ENCODE results near the gene MYO5B.

DNA sequence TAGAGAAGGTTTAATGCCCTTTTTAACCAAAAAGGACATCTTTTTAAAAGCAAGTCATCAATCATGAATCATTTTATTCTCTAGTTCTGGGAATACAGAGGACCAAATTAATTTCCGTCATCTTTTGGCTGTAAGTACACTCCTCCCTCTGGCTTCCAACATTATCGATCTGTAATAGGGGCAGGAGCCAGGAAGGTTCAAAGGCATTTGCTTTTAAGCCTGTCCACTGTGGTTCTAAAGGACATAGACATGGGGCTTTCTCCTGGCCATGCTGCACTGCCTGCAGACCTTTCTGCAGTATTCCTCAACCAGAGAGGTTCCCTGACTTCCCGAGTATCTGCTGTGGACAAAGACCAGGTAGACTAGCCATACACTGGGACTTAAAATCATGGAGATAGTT lies 170.5 kb downstream of the MYO5B start:
- TF ChIP-seq, protein P1, sequence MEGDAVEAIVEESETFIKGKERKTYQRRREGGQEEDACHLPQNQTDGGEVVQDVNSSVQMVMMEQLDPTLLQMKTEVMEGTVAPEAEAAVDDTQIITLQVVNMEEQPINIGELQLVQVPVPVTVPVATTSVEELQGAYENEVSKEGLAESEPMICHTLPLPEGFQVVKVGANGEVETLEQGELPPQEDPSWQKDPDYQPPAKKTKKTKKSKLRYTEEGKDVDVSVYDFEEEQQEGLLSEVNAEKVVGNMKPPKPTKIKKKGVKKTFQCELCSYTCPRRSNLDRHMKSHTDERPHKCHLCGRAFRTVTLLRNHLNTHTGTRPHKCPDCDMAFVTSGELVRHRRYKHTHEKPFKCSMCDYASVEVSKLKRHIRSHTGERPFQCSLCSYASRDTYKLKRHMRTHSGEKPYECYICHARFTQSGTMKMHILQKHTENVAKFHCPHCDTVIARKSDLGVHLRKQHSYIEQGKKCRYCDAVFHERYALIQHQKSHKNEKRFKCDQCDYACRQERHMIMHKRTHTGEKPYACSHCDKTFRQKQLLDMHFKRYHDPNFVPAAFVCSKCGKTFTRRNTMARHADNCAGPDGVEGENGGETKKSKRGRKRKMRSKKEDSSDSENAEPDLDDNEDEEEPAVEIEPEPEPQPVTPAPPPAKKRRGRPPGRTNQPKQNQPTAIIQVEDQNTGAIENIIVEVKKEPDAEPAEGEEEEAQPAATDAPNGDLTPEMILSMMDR (IDR thresholded peaks at IDR 0.05; ENCODE audit: low read length), result no peak
- TF ChIP-seq EZH2 (optimal IDR thresholded peaks at IDR 0.05; ENCODE audit: low read depth, low read length) (no peak), EZH2phosphoT487 (IDR thresholded peaks at IDR 0.05; ENCODE audit: low read length) (no peak)
